Mesendoderm (in vitro differentiated cells): ENCODE measurements around the gene ORC5.
A peak's percentile ranks its signal among the peaks of the same experiment; 100 is the strongest.

ENCODE experiments used
- DNase-seq: peaks from one replicate; pipeline ENCODE4 v3.0.0; 2013
- H2AK5ac ChIP-seq: 2 replicates; pipeline ENCODE4 v1.6.1; 2013; ENCODE audit warnings: low read length, inconsistent platforms
- H2BK120ac ChIP-seq: 2 replicates; pipeline ENCODE4 v1.6.1; 2013; ENCODE audit warnings: low read depth, mild to moderate bottlenecking, low read length, moderate library complexity, mixed read lengths
- H2BK15ac ChIP-seq: replicated peaks from 2 replicates; pipeline ENCODE4 v1.6.1; 2013; ENCODE audit warnings: low read depth, mild to moderate bottlenecking, moderate library complexity
- H2BK5ac ChIP-seq: 2 replicates; pipeline ENCODE4 v1.6.1; 2013; ENCODE audit warnings: low read length, inconsistent platforms
- H3K18ac ChIP-seq: 2 replicates; pipeline ENCODE4 v1.6.1; 2013; ENCODE audit warnings: mild to moderate bottlenecking, low read length, mixed read lengths
- H3K23ac ChIP-seq: one replicate; pipeline ENCODE4 v1.6.1; 2013; ENCODE audit warnings: low read length
- H3K27ac ChIP-seq: 2 replicates; pipeline ENCODE4 v1.5.1; 2013; ENCODE audit warnings: low read depth, mild to moderate bottlenecking, inconsistent platforms, low read length, moderate library complexity
- H3K27me3 ChIP-seq: 2 replicates; pipeline ENCODE4 v1.6.1; 2013; ENCODE audit warnings: low read length, control low read depth, mild to moderate bottlenecking, inconsistent platforms; ENCODE audit not compliant: insufficient read depth, poor library complexity
- H3K36me3 ChIP-seq: 2 replicates; pipeline ENCODE4 v1.6.1; 2013; ENCODE audit warnings: low read length, inconsistent platforms; ENCODE audit not compliant: control insufficient read depth, insufficient read depth
- H3K4ac ChIP-seq: one replicate; pipeline ENCODE4 v1.6.1; 2013; ENCODE audit warnings: low read depth, mild to moderate bottlenecking, low read length, moderate library complexity
- H3K4me1 ChIP-seq: 2 replicates; pipeline ENCODE4 v1.6.1; 2013; ENCODE audit warnings: low read depth, low read length, inconsistent platforms; ENCODE audit not compliant: control insufficient read depth
- H3K4me2 ChIP-seq: 2 replicates; pipeline ENCODE4 v1.6.1; 2013; ENCODE audit warnings: low read length
- H3K4me3 ChIP-seq: 2 replicates; pipeline ENCODE4 v1.5.1; 2013; ENCODE audit warnings: mild to moderate bottlenecking, low read length
- H3K56ac ChIP-seq: one replicate; pipeline ENCODE4 v1.6.1; 2013; ENCODE audit warnings: low read length
- H3K79me1 ChIP-seq: 2 replicates; pipeline ENCODE4 v1.6.1; 2013; ENCODE audit warnings: low read length, inconsistent platforms
- H3K79me2 ChIP-seq: 2 replicates; pipeline ENCODE4 v1.6.1; 2013; ENCODE audit warnings: mild to moderate bottlenecking, low read length; ENCODE audit not compliant: control insufficient read depth, insufficient read depth
- H3K9ac ChIP-seq: 2 replicates; pipeline ENCODE4 v1.6.1; 2013; ENCODE audit warnings: low read length, inconsistent platforms
- H4K5ac ChIP-seq: one replicate; pipeline ENCODE4 v1.6.1; 2013; ENCODE audit warnings: low read length
- H4K8ac ChIP-seq: one replicate; pipeline ENCODE4 v1.6.1; 2013; ENCODE audit warnings: low read depth, mild to moderate bottlenecking, control low read depth, low read length, moderate library complexity
- WGBS: extraction: QIAGEN DNeasy Blood & Tissue Kit; methylation state at CpG from one replicate; pipeline ENCODE4 v1.1.7; 2013; ENCODE audit warnings: low lambda C conversion rate, missing lambda C conversion rate; ENCODE audit not compliant: insufficient coverage; ENCODE audit errors: extremely low coverage; 5-methylcytosine and 5-hydroxymethylcytosine counted together

ORC5 gene

GRCh38 chr7:104174798-104175197, 33.0 kb downstream of the ORC5 start:
- Histone ChIP-seq H2BK15ac (no peak overlapping the region), H2AK5ac (no peak overlapping the region), H3K4ac (no peak overlapping the region), H4K5ac (no peak overlapping the region), H3K27ac (no peak overlapping the region), H3K9ac (no peak overlapping the region), H4K8ac (no peak overlapping the region), H2BK120ac (no peak overlapping the region), H3K27me3 (no peaks in the 10 kb centered on the region), H3K23ac (no peak overlapping the region), H2BK5ac (no peak overlapping the region), H3K79me2 (no peaks in the 10 kb centered on the region), H3K79me1 (no peaks in the 10 kb centered on the region), H3K18ac (no peak overlapping the region), H3K56ac (no peak overlapping the region), H3K4me1 (no peaks in the 10 kb centered on the region), H3K4me3 (no peak overlapping the region), H3K36me3 (no peaks in the 10 kb centered on the region), H3K4me2 (no peak overlapping the region)
- no peak for DNase-seq
- no CpG with 5 or more reads among the region's 2 CpGs for WGBS

- Histone ChIP-seq H3K9ac (no peak overlapping the region), H3K79me1 (no peaks in the 10 kb centered on the region), H3K79me2 (no peaks in the 10 kb centered on the region), H2BK5ac (no peak overlapping the region), H4K8ac (no peak overlapping the region), H3K18ac (no peak overlapping the region), H3K27ac (no peak overlapping the region), H3K4me2 (no peak overlapping the region), H2AK5ac (no peak overlapping the region), H4K5ac (no peak overlapping the region), H3K36me3 (no peaks in the 10 kb centered on the region), H3K56ac (no peak overlapping the region), H3K23ac (no peak overlapping the region), H3K4ac (no peak overlapping the region), H3K4me3 (no peak overlapping the region), H3K4me1 (no peaks in the 10 kb centered on the region), H3K27me3 (no peaks in the 10 kb centered on the region), H2BK15ac (no peak overlapping the region), H2BK120ac (no peak overlapping the region)
- WGBS, result no CpG with 5 or more reads among the region's 6 CpGs
- no peak for DNase-seq
Measured at GRCh38 chr7:104162081-104162480, 45.7 kb downstream of the ORC5 start.

GRCh38 chr7:104161244-104161643, 46.6 kb downstream of the ORC5 start:
- H3K79me1 ChIP-seq, result no peaks in the 10 kb centered on the region
- H2BK5ac ChIP-seq, result no peak overlapping the region
- no peak overlapping the region for H4K8ac ChIP-seq
- H3K9ac ChIP-seq, result no peak overlapping the region
- H2AK5ac ChIP-seq, result no peak overlapping the region
- H2BK120ac ChIP-seq, result no peak overlapping the region
- no peak overlapping the region for H3K18ac ChIP-seq
- no peak overlapping the region for H4K5ac ChIP-seq
- no peaks in the 10 kb centered on the region for H3K27me3 ChIP-seq
- no peak overlapping the region for H3K4me2 ChIP-seq
- H3K36me3 ChIP-seq, result no peaks in the 10 kb centered on the region
- WGBS, result no CpG with 5 or more reads among the region's 3 CpGs
- no peak overlapping the region for H2BK15ac ChIP-seq
- H3K4me1 ChIP-seq, result no peaks in the 10 kb centered on the region
- DNase-seq, result no peak
- H3K4ac ChIP-seq, result no peak overlapping the region
- no peak overlapping the region for H3K27ac ChIP-seq
- no peaks in the 10 kb centered on the region for H3K79me2 ChIP-seq
- no peak overlapping the region for H3K56ac ChIP-seq
- H3K4me3 ChIP-seq, result no peak overlapping the region
- H3K23ac ChIP-seq, result no peak overlapping the region

- Histone ChIP-seq H3K36me3 (no peaks in the 10 kb centered on the region), H3K4me2 (no peak overlapping the region), H4K5ac (no peak overlapping the region), H2BK120ac (no peak overlapping the region), H3K56ac (no peak overlapping the region), H4K8ac (no peak overlapping the region), H3K18ac (no peak overlapping the region), H3K4ac (no peak overlapping the region), H3K79me2 (no peaks in the 10 kb centered on the region), H2AK5ac (no peak overlapping the region), H3K4me1 (no peaks in the 10 kb centered on the region), H3K23ac (no peak overlapping the region), H2BK5ac (no peak overlapping the region), H3K27me3 (no peaks in the 10 kb centered on the region), H3K4me3 (no peak overlapping the region), H3K79me1 (no peaks in the 10 kb centered on the region), H2BK15ac (no peak overlapping the region), H3K9ac (no peak overlapping the region), H3K27ac (no peak overlapping the region)
- DNase-seq, result no peak
Measured at GRCh38 chr7:104160375-104160774, 47.4 kb downstream of the ORC5 start.

- WGBS, result no CpG with 5 or more reads among the region's 2 CpGs
- Histone ChIP-seq H3K4me1 (no peaks in the 10 kb centered on the region), H2BK15ac (no peak overlapping the region), H3K56ac (no peak overlapping the region), H3K18ac (no peak overlapping the region), H3K4me3 (no peak overlapping the region), H4K8ac (no peak overlapping the region), H3K79me2 (no peaks in the 10 kb centered on the region), H3K36me3 (no peaks in the 10 kb centered on the region), H2AK5ac (no peak overlapping the region), H3K79me1 (no peaks in the 10 kb centered on the region), H2BK5ac (no peak overlapping the region), H3K27me3 (no peaks in the 10 kb centered on the region), H3K9ac (no peak overlapping the region), H3K4me2 (no peak overlapping the region), H3K23ac (no peak overlapping the region), H3K27ac (no peak overlapping the region), H3K4ac (no peak overlapping the region), H4K5ac (no peak overlapping the region), H2BK120ac (no peak overlapping the region)
- DNase-seq, result peak; percentile 48
Measured at GRCh38 chr7:104156842-104157277, 51.0 kb downstream of the ORC5 start.

- H3K9ac ChIP-seq, result no peak overlapping the region
- no CpG with 5 or more reads among the region's 4 CpGs for WGBS
- no peak overlapping the region for H3K27ac ChIP-seq
- no peak overlapping the region for H3K56ac ChIP-seq
- H2BK5ac ChIP-seq, result no peak overlapping the region
- H3K27me3 ChIP-seq, result no peaks in the 10 kb centered on the region
- no peaks in the 10 kb centered on the region for H3K79me1 ChIP-seq
- no peak overlapping the region for H3K4ac ChIP-seq
- H2BK120ac ChIP-seq, result no peak overlapping the region
- no peak overlapping the region for H4K8ac ChIP-seq
- no peak overlapping the region for H3K23ac ChIP-seq
- H3K79me2 ChIP-seq, result no peaks in the 10 kb centered on the region
- no peak overlapping the region for H3K18ac ChIP-seq
- H2BK15ac ChIP-seq, result no peak overlapping the region
- H4K5ac ChIP-seq, result no peak overlapping the region
- H2AK5ac ChIP-seq, result no peak overlapping the region
- no peak overlapping the region for H3K4me2 ChIP-seq
- H3K4me1 ChIP-seq, result no peaks in the 10 kb centered on the region
- H3K36me3 ChIP-seq, result no peaks in the 10 kb centered on the region
- DNase-seq, result no peak
- H3K4me3 ChIP-seq, result no peak overlapping the region
Measured at GRCh38 chr7:104153287-104153686, 54.5 kb downstream of the ORC5 start.
